Mesangial cell (primary cell): ENCODE results near the gene NYAP1. TPM values are rescaled to one million over a fixed set of nuclear protein-coding genes. Genes with fewer than 3 reads are reported as not detected.

ENCODE experiments used
- total RNA-seq: library from RNA; depleted of rRNA; stranded (reverse); fragments of >200 nt; gene quantifications from 2 replicates; pipeline ENCODE4 v1.2.3, GENCODE V29; 2015

NYAP1 gene
- total RNA-seq: 0.16 and 4.2 TPM in 2 replicates

GRCh38 chr7:100483722-100484672, at the start of gene NYAP1:
Gene NYAP1 (plus strand): TSS chr7:100483927. CDS start chr7:100485312, 1,385 bp downstream.

DNA sequence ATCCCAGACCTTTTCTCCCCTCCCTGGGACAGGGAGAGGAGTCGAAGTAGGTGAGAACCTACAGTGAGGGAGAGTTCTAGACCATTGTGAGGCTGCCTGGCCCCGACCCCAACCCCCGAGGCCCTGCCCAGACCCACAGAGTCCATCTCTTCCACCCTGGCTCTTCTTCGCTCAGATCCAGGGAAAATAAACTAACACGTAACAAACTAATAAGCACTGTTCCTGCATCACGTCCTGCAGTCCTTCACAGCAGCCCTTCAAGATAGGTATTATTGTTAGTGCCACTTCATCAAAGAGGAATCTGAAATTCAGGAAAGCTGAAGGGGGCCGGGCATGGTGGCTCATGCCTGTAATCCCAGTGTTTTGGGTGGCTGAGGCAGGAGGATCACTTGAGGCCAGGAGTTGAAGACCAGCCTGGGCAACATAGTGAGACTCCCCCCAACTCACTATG, 19.5 kb upstream of the NYAP1 start, which contains the start of gene SPACDR:
Gene SPACDR, minus strand, starts transcription at position 51 of the 451 bp plus-strand sequence. CDS start 235 bp downstream, outside the sequence.

GRCh38 chr7:100478958-100479660, 4.6 kb upstream of the NYAP1 start, which contains the start of gene TSC22D4:
Gene TSC22D4 (minus strand): TSS chr7:100479214. CDS start chr7:100478038, 1,176 bp downstream.

DNA sequence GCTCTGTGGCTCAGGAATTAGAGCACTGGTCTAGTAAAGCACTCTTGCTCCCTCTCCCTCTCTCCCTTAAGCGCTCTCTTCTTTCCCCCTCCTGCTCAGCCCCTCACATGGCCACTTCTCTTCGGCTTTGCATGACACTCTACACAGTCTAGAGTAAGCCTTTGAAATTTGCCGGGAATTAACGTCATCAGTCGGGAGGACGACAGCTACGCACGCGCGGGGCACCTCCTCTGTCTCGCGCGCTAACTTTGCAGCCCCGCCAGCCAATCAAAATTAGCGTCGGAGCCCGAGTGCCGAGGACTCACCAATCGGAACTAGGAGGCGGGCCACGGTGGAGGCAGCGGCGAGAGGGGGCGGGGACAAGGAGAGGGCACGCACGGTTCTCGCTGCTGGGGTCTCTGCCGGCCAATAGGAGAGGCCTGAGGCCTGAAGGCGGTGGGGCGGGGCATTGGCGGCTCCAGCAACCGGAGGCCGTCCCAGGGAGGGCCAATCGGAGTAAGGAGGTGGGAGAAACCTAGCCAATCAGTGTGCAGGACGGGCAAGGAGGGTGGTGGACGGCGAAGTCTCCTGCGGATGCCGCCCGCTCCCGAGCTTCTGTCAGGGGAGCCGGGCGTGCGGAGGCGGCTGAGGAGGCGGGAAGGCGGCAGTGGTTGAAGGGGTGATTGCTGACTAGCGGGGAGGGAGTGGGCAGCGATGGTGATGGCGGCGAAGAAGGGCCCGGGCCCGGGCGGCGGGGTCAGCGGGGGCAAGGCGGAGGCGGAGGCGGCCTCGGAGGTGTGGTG, 55.1 kb downstream of the NYAP1 start, which contains the start of gene AGFG2:
Gene AGFG2, plus strand, starts transcription at position 550 of the 782 bp plus-strand sequence. Its CDS starts 144 bp downstream, at position 694.

Other genes with a start within 250 kb of the NYAP1 start
- gene SPDYE3, start 176.2 kb upstream of the NYAP1 start, total RNA-seq: not detected in 2 replicates
- 10.6 and 12.5 TPM in 2 replicates for gene PILRB, start 125.8 kb upstream of the NYAP1 start, total RNA-seq
- not detected in 2 replicates for gene PILRA, start 110.4 kb upstream of the NYAP1 start, total RNA-seq
- gene ZCWPW1, start 55.2 kb upstream of the NYAP1 start, total RNA-seq: 0.25 and 0.81 TPM in 2 replicates
- gene MEPCE, start 54.1 kb upstream of the NYAP1 start, total RNA-seq: 26.4 and 30.4 TPM in 2 replicates
- gene PPP1R35, start 47.4 kb upstream of the NYAP1 start, total RNA-seq: 40.4 and 54.1 TPM in 2 replicates
- 0.89 TPM in 1 of 2 replicates, not detected in the other for gene SPACDR, start 19.7 kb upstream of the NYAP1 start, total RNA-seq
- gene TSC22D4, start 4.7 kb upstream of the NYAP1 start, total RNA-seq: 48.2 and 60.7 TPM in 2 replicates
- gene AGFG2, start 55.3 kb downstream of the NYAP1 start, total RNA-seq: 11.8 and 20.7 TPM in 2 replicates
- 0.51 and 2.8 TPM in 2 replicates for gene SAP25, start 90.0 kb downstream of the NYAP1 start, total RNA-seq
- gene LRCH4, start 102.2 kb downstream of the NYAP1 start, total RNA-seq: 30.1 and 33.6 TPM in 2 replicates
- gene FBXO24, start 102.4 kb downstream of the NYAP1 start, total RNA-seq: 0.33 and 0.89 TPM in 2 replicates
- gene PCOLCE, start 118.4 kb downstream of the NYAP1 start, total RNA-seq: 15.8 and 58.8 TPM in 2 replicates
- gene MOSPD3, start 128.6 kb downstream of the NYAP1 start, total RNA-seq: 21.5 and 42.8 TPM in 2 replicates
- 0.33 and 0.63 TPM in 2 replicates for gene TFR2, start 157.6 kb downstream of the NYAP1 start, total RNA-seq
- gene ACTL6B, start 172.5 kb downstream of the NYAP1 start, total RNA-seq: not detected in 2 replicates
- gene GNB2, start 189.8 kb downstream of the NYAP1 start, total RNA-seq: 378 and 380 TPM in 2 replicates
- gene GIGYF1, start 210.3 kb downstream of the NYAP1 start, total RNA-seq: 9.0 and 15.1 TPM in 2 replicates
- 44.2 and 109 TPM in 2 replicates for gene POP7, start 222.2 kb downstream of the NYAP1 start, total RNA-seq
- gene EPO, start 236.5 kb downstream of the NYAP1 start, total RNA-seq: not detected in 2 replicates
- gene ZAN, start 249.7 kb downstream of the NYAP1 start, total RNA-seq: not detected in 2 replicates